Adrenal gland (tissue), 5 donors: ENCODE measurements around the gene ZNF438.

Experiments used
- CTCF ChIP-seq, 6 experiments: fragments of 450-650 bp in 4 of 6; fragments of 200-600 bp in 2 of 6; sonication (generic) in 1 of 6; IDR thresholded peaks; 1 replicate in 5 of 6; 2 replicates in 1 of 6; pipeline versions ENCODE4 v1.5.1 to v1.8.0; 2016 to 2021; ENCODE audit warnings: antibody characterized with exemption in 6 of 6, mild to moderate bottlenecking in 2 of 6, moderate library complexity in 1 of 6
- POLR2A ChIP-seq, 2 donors: fragments of 450-650 bp; IDR thresholded peaks; one replicate each; pipeline ENCODE4 v1.6.1; 2017; ENCODE audit warnings: antibody characterized with exemption in 2 of 2, mild to moderate bottlenecking in 2 of 2, moderate library complexity in 1 of 2
- donor health status: DM: no; HTN: no; CAD: no.

- TF ChIP-seq POLR2A (IDR thresholded peaks at IDR 0.05) (no peak), CTCF (IDR thresholded peaks at IDR 0.05) (no peak)
These were observed 146.2 kb downstream of the ZNF438 start for GRCh38 chr10:30885423-30885822.
